ENCODE results near the gene MROH9.

The MROH9 gene

GRCh38 chr1:170993717-170994116, 58.4 kb downstream of the MROH9 start:
- 86% methylated on average over 1 of the region's 1 CpG for WGBS

GRCh38 chr1:171014880-171015279, 79.5 kb downstream of the MROH9 start:
- H3K9me3 ChIP-seq (ENCODE audit: control insufficient read depth, low read length): no peaks in the 10 kb centered on the region
- no peak overlapping the region for H2BK12ac ChIP-seq (ENCODE audit: low read length in 2 of 2)
- no peak overlapping the region for H3K18ac ChIP-seq (ENCODE audit: low read depth in 1 of 2, low read length in 2 of 2)
- no peak overlapping the region for H3K27ac ChIP-seq (ENCODE audit: low read length, poor library complexity, severe bottlenecking)
- H2BK15ac ChIP-seq (ENCODE audit: low read depth, poor library complexity, severe bottlenecking): no peak overlapping the region
- H3K23ac ChIP-seq (ENCODE audit: low read length in 2 of 2): no peak overlapping the region
- no peak overlapping the region for H4K8ac ChIP-seq (ENCODE audit: low read length)
- H3K79me1 ChIP-seq (replicated peaks; ENCODE audit: low read length, poor library complexity, severe bottlenecking): no peaks in the 10 kb centered on the region
- no peak overlapping the region for H3K4me3 ChIP-seq (ENCODE audit: insufficient read depth in 1 of 2, low read depth in 1 of 2, low read length in 2 of 2)
- no peak overlapping the region for H2AK5ac ChIP-seq (ENCODE audit: low read length, severe bottlenecking)
- no peak overlapping the region for H2BK5ac ChIP-seq (ENCODE audit: low read depth, low read length, poor library complexity, severe bottlenecking)
- H4K91ac ChIP-seq (ENCODE audit: low read length): no peak overlapping the region
- H3K4me2 ChIP-seq (ENCODE audit: low read length, poor library complexity, severe bottlenecking): no peak overlapping the region
- H3K36me3 ChIP-seq (ENCODE audit: control insufficient read depth in 1 of 2, insufficient read depth in 2 of 2, low read depth in 1 of 2, low read length in 2 of 2): no peaks in the 10 kb centered on the region
- no peak for DNase-seq
- H3K4me1 ChIP-seq (ENCODE audit: control insufficient read depth, insufficient read depth, low read depth, low read length): no peaks in the 10 kb centered on the region
- H3K27me3 ChIP-seq (ENCODE audit: control insufficient read depth in 1 of 2, insufficient read depth in 1 of 2, low read length in 2 of 2): no peaks in the 10 kb centered on the region
- H3K9ac ChIP-seq (ENCODE audit: low read length): no peak overlapping the region
- no peak overlapping the region for H3K4ac ChIP-seq (ENCODE audit: low read depth in 1 of 2, low read length in 2 of 2)
- no peak overlapping the region for H3K14ac ChIP-seq (ENCODE audit: low read length in 2 of 2)
- no peak overlapping the region for H2BK120ac ChIP-seq (ENCODE audit: low read depth, low read length)
- 69% methylated on average over 2 of the region's 4 CpGs for WGBS
- no peak overlapping the region for H2AFZ ChIP-seq (ENCODE audit: low read depth, low read length)

More at GRCh38 chr1:170993717-170994116, 58.4 kb downstream of the MROH9 start:
- DNase-seq: no peak
- no peak overlapping the region for H4K91ac ChIP-seq (ENCODE audit: low read length)
- H2BK12ac ChIP-seq (ENCODE audit: low read length in 2 of 2): no peak overlapping the region
- no peaks in the 10 kb centered on the region for H3K79me1 ChIP-seq (replicated peaks; ENCODE audit: low read length, poor library complexity, severe bottlenecking)
- H2BK120ac ChIP-seq (ENCODE audit: low read depth, low read length): no peak overlapping the region
- no peak overlapping the region for H3K9ac ChIP-seq (ENCODE audit: low read length)
- H3K14ac ChIP-seq (ENCODE audit: low read length in 2 of 2): no peak overlapping the region
- no peak overlapping the region for H3K23ac ChIP-seq (ENCODE audit: low read length in 2 of 2)
- H3K9me3 ChIP-seq (ENCODE audit: control insufficient read depth, low read length): no peaks in the 10 kb centered on the region
- no peaks in the 10 kb centered on the region for H3K27me3 ChIP-seq (ENCODE audit: control insufficient read depth in 1 of 2, insufficient read depth in 1 of 2, low read length in 2 of 2)
- H3K18ac ChIP-seq (ENCODE audit: low read depth in 1 of 2, low read length in 2 of 2): no peak overlapping the region
- H2BK15ac ChIP-seq (ENCODE audit: low read depth, poor library complexity, severe bottlenecking): no peak overlapping the region
- no peaks in the 10 kb centered on the region for H3K36me3 ChIP-seq (ENCODE audit: control insufficient read depth in 1 of 2, insufficient read depth in 2 of 2, low read depth in 1 of 2, low read length in 2 of 2)
- no peak overlapping the region for H2AK5ac ChIP-seq (ENCODE audit: low read length, severe bottlenecking)
- H3K4me3 ChIP-seq (ENCODE audit: insufficient read depth in 1 of 2, low read depth in 1 of 2, low read length in 2 of 2): no peak overlapping the region
- H3K4ac ChIP-seq (ENCODE audit: low read depth in 1 of 2, low read length in 2 of 2): no peak overlapping the region
- no peak overlapping the region for H3K4me2 ChIP-seq (ENCODE audit: low read length, poor library complexity, severe bottlenecking)
- H3K27ac ChIP-seq (ENCODE audit: low read length, poor library complexity, severe bottlenecking): no peak overlapping the region
- H2AFZ ChIP-seq (ENCODE audit: low read depth, low read length): no peak overlapping the region
- no peak overlapping the region for H4K8ac ChIP-seq (ENCODE audit: low read length)
- H2BK5ac ChIP-seq (ENCODE audit: low read depth, low read length, poor library complexity, severe bottlenecking): no peak overlapping the region
- no peaks in the 10 kb centered on the region for H3K4me1 ChIP-seq (ENCODE audit: control insufficient read depth, insufficient read depth, low read depth, low read length)

GRCh38 chr1:171017426-171017825, 82.1 kb downstream of the MROH9 start:
- H2AFZ ChIP-seq (ENCODE audit: low read depth, low read length): no peak overlapping the region
- H4K8ac ChIP-seq (ENCODE audit: low read length): no peak overlapping the region
- 87% methylated on average over 2 of the region's 2 CpGs for WGBS
- H3K4me2 ChIP-seq (ENCODE audit: low read length, poor library complexity, severe bottlenecking): no peak overlapping the region
- H3K4me1 ChIP-seq (ENCODE audit: control insufficient read depth, insufficient read depth, low read depth, low read length): no peaks in the 10 kb centered on the region
- no peak for DNase-seq
- H3K4ac ChIP-seq (ENCODE audit: low read depth in 1 of 2, low read length in 2 of 2): no peak overlapping the region
- H3K14ac ChIP-seq (ENCODE audit: low read length in 2 of 2): no peak overlapping the region
- no peak overlapping the region for H3K4me3 ChIP-seq (ENCODE audit: insufficient read depth in 1 of 2, low read depth in 1 of 2, low read length in 2 of 2)
- no peaks in the 10 kb centered on the region for H3K36me3 ChIP-seq (ENCODE audit: control insufficient read depth in 1 of 2, insufficient read depth in 2 of 2, low read depth in 1 of 2, low read length in 2 of 2)
- no peak overlapping the region for H2AK5ac ChIP-seq (ENCODE audit: low read length, severe bottlenecking)
- H3K9me3 ChIP-seq (ENCODE audit: control insufficient read depth, low read length): no peaks in the 10 kb centered on the region
- no peak overlapping the region for H2BK120ac ChIP-seq (ENCODE audit: low read depth, low read length)
- no peak overlapping the region for H2BK12ac ChIP-seq (ENCODE audit: low read length in 2 of 2)
- no peak overlapping the region for H3K23ac ChIP-seq (ENCODE audit: low read length in 2 of 2)
- no peak overlapping the region for H3K27ac ChIP-seq (ENCODE audit: low read length, poor library complexity, severe bottlenecking)
- no peaks in the 10 kb centered on the region for H3K27me3 ChIP-seq (ENCODE audit: control insufficient read depth in 1 of 2, insufficient read depth in 1 of 2, low read length in 2 of 2)
- no peak overlapping the region for H2BK15ac ChIP-seq (ENCODE audit: low read depth, poor library complexity, severe bottlenecking)
- H3K79me1 ChIP-seq (replicated peaks; ENCODE audit: low read length, poor library complexity, severe bottlenecking): no peaks in the 10 kb centered on the region
- H3K9ac ChIP-seq (ENCODE audit: low read length): no peak overlapping the region
- H2BK5ac ChIP-seq (ENCODE audit: low read depth, low read length, poor library complexity, severe bottlenecking): no peak overlapping the region
- H3K18ac ChIP-seq (ENCODE audit: low read depth in 1 of 2, low read length in 2 of 2): no peak overlapping the region
- H4K91ac ChIP-seq (ENCODE audit: low read length): no peak overlapping the region

GRCh38 chr1:171019971-171020370, 84.6 kb downstream of the MROH9 start:
- no peaks in the 10 kb centered on the region for H3K27me3 ChIP-seq (ENCODE audit: control insufficient read depth in 1 of 2, insufficient read depth in 1 of 2, low read length in 2 of 2)
- WGBS: 80% methylated on average over 2 of the region's 4 CpGs
- no peak overlapping the region for H2BK12ac ChIP-seq (ENCODE audit: low read length in 2 of 2)
- no peak overlapping the region for H3K9ac ChIP-seq (ENCODE audit: low read length)
- H2BK5ac ChIP-seq (ENCODE audit: low read depth, low read length, poor library complexity, severe bottlenecking): no peak overlapping the region
- no peak overlapping the region for H3K18ac ChIP-seq (ENCODE audit: low read depth in 1 of 2, low read length in 2 of 2)
- H4K91ac ChIP-seq (ENCODE audit: low read length): no peak overlapping the region
- no peak overlapping the region for H2BK15ac ChIP-seq (ENCODE audit: low read depth, poor library complexity, severe bottlenecking)
- no peaks in the 10 kb centered on the region for H3K9me3 ChIP-seq (ENCODE audit: control insufficient read depth, low read length)
- H3K23ac ChIP-seq (ENCODE audit: low read length in 2 of 2): no peak overlapping the region
- DNase-seq: no peak
- H3K4me1 ChIP-seq (ENCODE audit: control insufficient read depth, insufficient read depth, low read depth, low read length): no peaks in the 10 kb centered on the region
- H4K8ac ChIP-seq (ENCODE audit: low read length): no peak overlapping the region
- H3K27ac ChIP-seq (ENCODE audit: low read length, poor library complexity, severe bottlenecking): no peak overlapping the region
- H3K79me1 ChIP-seq (replicated peaks; ENCODE audit: low read length, poor library complexity, severe bottlenecking): no peaks in the 10 kb centered on the region
- no peak overlapping the region for H3K4me3 ChIP-seq (ENCODE audit: insufficient read depth in 1 of 2, low read depth in 1 of 2, low read length in 2 of 2)
- H2BK120ac ChIP-seq (ENCODE audit: low read depth, low read length): no peak overlapping the region
- no peak overlapping the region for H2AFZ ChIP-seq (ENCODE audit: low read depth, low read length)
- H3K36me3 ChIP-seq (ENCODE audit: control insufficient read depth in 1 of 2, insufficient read depth in 2 of 2, low read depth in 1 of 2, low read length in 2 of 2): no peaks in the 10 kb centered on the region
- no peak overlapping the region for H3K4ac ChIP-seq (ENCODE audit: low read depth in 1 of 2, low read length in 2 of 2)
- no peak overlapping the region for H2AK5ac ChIP-seq (ENCODE audit: low read length, severe bottlenecking)
- H3K14ac ChIP-seq (ENCODE audit: low read length in 2 of 2): no peak overlapping the region
- no peak overlapping the region for H3K4me2 ChIP-seq (ENCODE audit: low read length, poor library complexity, severe bottlenecking)
